Stimulated activated naive B cell treated with anti-CD40 and anti-IgM and Interleukin-4, amounts not matched to agents 10 μg/mL and 1 μg/mL and 100 μg/mL, for 72 hours (primary cell): ENCODE measurements around the gene PGLYRP2.

Experiments
- ATAC-seq, 2 donors: fragments of 150-1000 bp; cut with Tn5 transposase; replicated peaks; 2 replicates each; pipeline ENCODE4 v1.10.0; 2021; ENCODE audit warnings: moderate library complexity in 1 of 2
- DNase-seq: peaks from one replicate; pipeline ENCODE4 v3.0.0; 2021
- H3K27ac Mint-ChIP-seq: one replicate; pipeline ENCODE4 v1.8.0; 2022; ENCODE audit warnings: mild to moderate bottlenecking, mixed read lengths
- H3K27me3 Mint-ChIP-seq, 2 donors: one replicate each; pipeline ENCODE4 v1.8.0; 2022; ENCODE audit warnings: mixed read lengths in 2 of 2
- H3K36me3 Mint-ChIP-seq, 2 donors: one replicate each; pipeline ENCODE4 v1.8.0; 2022; ENCODE audit warnings: mixed read lengths in 2 of 2, mild to moderate bottlenecking in 1 of 2
- H3K4me1 Mint-ChIP-seq, 2 donors: one replicate each; pipeline ENCODE4 v1.8.0; 2022; ENCODE audit warnings: mixed read lengths in 2 of 2, mild to moderate bottlenecking in 1 of 2
- H3K4me3 Mint-ChIP-seq, 2 donors: one replicate each; pipeline ENCODE4 v1.8.0; 2022; ENCODE audit warnings: mild to moderate bottlenecking in 2 of 2, mixed read lengths in 2 of 2, moderate library complexity in 1 of 2
- H3K9me3 Mint-ChIP-seq, 2 donors: one replicate each; pipeline ENCODE4 v1.8.0; 2022; ENCODE audit warnings: mixed read lengths in 2 of 2, mild to moderate bottlenecking in 1 of 2

The PGLYRP2 gene

DNA sequence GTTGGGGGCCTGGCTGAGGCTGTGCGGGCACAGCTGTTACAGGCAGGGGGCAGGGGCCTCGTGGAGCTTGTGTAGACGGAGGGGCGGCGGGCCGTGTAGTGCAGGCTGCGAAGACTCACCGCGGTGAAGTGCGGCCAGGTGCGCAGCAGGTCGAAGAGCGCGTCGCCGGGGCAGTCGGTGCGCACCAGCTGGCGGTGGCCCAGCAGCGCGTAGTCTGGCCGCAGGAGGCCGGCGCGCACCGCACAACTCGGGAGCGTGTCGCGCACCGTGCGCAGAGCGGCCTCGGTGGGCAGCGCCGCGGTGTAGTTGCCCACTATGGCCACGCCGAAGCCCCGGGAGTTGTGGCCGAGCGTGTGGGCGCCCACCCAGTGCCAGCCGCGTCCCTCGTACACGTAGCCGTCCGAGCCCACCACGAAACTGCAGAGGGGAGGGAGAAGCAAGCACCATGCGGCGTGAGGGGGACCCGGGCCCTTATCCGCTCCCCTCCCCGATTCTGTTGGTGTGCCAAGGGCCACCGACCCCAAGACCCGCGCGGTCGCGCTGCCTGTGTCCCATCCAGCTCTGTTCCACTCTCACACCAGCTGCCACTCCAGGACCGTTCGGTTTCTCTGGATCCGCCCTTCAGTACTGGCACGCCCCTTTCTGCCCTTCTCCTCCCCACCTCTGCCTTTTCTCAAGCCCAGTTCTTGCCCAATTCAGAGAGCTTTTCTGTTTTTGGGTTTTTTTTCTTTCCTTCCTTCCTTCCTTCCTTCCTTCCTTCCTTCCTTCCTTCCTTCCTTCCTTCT is 9.6 kb downstream of the PGLYRP2 start:
- DNase-seq (no peak), ATAC-seq (peak; percentile 66 to 67)
- Mint-ChIP-seq H3K9me3 (no peaks in the 10 kb centered on the region), H3K36me3 (peaks cover 0 to 14% of the 10 kb centered on the region in 2 donors), H3K27me3 (peaks cover 28 to 35% of the 10 kb centered on the region in 2 donors), H3K4me1 (peaks cover 33 to 40% of the 10 kb centered on the region in 2 donors), H3K27ac (peak overlapping the region; percentile 31), H3K4me3 (peak overlapping the region; percentile 78 to 86)

DNA sequence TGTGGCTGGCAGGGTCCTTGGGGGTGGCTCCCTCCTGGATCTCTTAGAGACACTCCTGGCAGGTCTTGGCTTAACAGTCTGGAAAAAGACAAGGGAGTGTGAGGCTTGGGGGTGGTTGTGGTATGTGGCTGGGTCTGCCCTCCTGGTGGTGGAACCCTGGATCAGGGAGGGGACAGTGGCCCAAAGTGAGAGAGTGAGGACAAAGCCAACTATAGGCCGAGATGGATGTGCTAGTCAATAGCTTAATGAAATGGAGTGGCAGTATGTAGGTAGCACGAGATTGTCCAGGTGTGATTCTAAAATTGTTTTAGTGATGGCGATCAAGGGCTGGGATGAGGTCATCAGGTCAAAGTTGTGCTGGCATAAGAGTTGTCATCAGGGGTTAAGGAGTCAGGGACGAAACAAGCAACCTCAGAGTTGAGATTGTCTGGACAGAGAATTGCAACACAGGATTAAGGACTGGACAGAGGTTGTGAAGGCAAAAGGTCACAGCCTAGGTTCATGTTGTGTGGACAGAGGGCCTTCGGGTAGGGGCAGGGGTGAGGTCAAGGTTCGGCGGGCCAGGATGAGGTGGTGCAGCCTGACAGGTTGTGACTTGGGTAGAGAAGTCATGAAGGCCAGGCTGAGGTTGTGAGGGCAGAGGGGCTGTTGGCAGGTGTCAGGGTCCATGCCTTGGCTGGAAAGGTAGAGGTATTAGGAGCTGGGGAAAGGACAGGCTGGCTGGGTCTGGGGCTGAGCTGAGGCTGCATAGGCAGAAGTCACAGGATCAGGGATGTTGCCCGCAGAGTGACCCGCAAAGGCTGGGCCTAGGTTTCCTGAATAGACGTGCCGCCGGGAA is 10.4 kb downstream of the PGLYRP2 start:
- ATAC-seq (no peak), DNase-seq (no peak)
- H3K27ac Mint-ChIP-seq: peak overlapping the region; percentile 31
- H3K36me3 Mint-ChIP-seq: peaks cover 0 to 14% of the 10 kb centered on the region in 2 donors
- peaks cover 36 to 44% of the 10 kb centered on the region in 2 donors for H3K4me1 Mint-ChIP-seq
- peak overlapping the region; percentile 78 to 86 for H3K4me3 Mint-ChIP-seq
- peaks cover 28 to 35% of the 10 kb centered on the region in 2 donors for H3K27me3 Mint-ChIP-seq
- H3K9me3 Mint-ChIP-seq: no peaks in the 10 kb centered on the region

DNA sequence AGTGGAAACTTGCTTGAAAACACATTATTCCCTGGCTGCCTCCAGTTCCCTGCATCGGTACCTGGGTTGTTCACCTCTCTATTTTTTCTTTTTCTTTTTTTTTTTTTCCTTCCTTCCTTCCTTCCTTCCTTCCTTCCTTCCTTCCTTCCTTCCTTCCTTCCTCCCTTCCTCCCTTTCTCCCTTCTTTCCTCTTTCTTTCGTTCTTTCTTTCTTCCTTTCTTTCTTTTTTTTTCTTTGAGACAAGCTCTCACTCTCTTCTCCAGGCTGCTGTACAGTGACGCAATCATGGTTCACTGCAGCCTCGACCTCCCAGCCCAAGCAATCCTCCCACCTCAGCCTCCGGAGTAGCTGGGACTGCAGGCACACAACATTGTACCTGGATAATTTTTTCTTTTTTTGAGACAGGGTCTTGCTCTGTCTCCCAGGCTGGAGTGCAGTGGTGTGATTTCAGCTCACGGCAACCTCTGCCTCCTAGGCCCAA is 11.5 kb downstream of the PGLYRP2 start:
- H3K27me3 Mint-ChIP-seq: peaks cover 28 to 35% of the 10 kb centered on the region in 2 donors
- no peak overlapping the region for H3K4me3 Mint-ChIP-seq
- ATAC-seq (no peak), DNase-seq (no peak)
- H3K4me1 Mint-ChIP-seq: peaks cover 36 to 53% of the 10 kb centered on the region in 2 donors
- H3K36me3 Mint-ChIP-seq: peaks cover 0 to 14% of the 10 kb centered on the region in 2 donors
- H3K27ac Mint-ChIP-seq: peak overlapping the region; percentile 32
- H3K9me3 Mint-ChIP-seq: no peaks in the 10 kb centered on the region

DNA sequence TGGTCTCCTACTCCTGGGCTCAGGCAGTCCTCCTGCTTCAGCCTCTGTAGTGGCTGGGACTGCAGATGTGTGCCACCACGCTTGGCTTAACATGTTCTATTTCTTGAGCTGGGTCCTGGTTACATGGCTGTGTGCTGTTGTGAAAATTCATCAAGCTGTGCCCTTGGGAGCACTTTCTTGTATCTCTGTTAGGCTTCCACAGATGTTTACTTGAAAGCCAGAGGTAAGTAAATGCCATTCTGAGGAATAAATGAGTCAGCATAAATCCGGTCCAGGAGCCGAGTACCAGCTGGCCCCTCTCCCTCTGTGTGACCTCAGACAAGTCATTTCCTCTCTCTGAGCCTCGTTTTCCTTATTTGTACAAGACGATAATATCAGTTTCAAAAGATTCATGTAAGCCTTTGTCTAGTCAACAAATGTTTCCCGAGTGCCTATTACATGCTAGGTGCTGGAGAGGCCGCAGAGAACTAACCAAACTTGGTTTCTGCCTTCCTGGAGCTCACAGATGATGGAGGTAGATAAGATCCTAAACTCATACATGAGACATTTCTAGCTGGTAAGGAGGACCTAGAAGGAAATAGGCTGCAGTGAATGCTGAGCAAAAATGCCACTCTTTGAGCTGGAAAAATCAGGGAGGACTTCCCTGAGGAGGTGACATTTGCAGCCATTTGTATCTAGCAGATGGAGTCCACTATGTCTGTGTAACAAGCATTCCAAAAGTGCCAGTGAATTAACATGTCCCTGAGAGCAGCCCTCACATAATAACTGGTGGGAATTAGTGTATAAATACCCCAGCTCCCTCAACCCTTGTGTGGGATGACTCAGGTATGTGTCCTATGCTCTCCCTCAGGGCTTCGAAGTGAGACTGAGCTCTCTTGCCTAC is 12.2 kb downstream of the PGLYRP2 start:
- Mint-ChIP-seq H3K27ac (peak overlapping the region; percentile 14), H3K27me3 (peaks cover 28 to 35% of the 10 kb centered on the region in 2 donors), H3K4me3 (peak overlapping the region in 1 of 2 donors; percentile 5), H3K36me3 (peaks cover 2 to 14% of the 10 kb centered on the region in 2 donors), H3K4me1 (peaks cover 37 to 58% of the 10 kb centered on the region in 2 donors), H3K9me3 (no peaks in the 10 kb centered on the region)
- ATAC-seq (peak; percentile 38 to 41), DNase-seq (peak; percentile 23)

DNA sequence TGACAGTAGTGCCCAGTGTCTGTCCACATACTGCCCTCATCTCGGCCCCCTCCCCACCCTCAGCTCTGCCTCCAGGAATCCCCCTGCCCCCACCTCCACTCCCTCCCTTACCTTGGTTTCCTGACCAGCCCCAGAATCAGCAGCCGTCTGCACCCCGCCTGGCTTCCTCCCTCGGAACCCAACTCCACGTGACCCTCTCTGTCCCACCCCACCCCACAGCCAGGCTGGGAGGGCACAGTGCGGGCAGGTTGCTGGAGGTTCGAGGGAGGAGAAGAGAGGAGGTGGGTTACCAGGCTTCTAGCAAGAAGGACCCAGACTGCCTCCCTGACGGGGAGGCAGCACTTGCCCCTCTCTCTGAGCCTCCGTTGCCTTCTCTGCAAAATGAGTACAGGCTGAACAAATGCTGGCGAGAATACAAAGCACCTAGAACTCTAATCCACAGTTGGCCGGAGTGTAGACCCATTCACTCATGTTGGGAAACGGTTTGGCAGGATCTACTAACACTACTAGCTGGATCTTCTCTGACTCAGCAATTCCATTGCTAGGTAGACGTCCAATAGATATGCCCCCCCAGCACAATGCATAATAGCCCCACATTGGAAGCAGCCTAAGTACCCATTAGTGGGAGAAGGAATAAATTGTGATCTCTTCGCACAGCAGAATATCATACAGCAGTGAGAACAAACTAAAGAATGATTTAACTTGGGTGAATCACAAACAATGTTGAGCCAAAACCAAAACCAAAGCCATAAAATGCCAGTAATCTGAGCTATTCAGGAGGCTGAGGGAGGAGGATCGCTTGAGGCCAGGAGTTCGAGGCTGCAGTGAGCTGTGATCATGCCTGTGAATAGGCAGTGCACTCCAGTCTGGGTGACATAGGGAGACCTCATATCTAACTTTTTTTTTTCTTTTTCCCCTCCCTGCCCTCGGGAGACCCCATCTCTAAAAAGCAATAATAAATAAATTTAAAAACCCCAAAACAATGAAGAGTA is 14.6 kb downstream of the PGLYRP2 start, which contains the start of gene RASAL3:
Gene RASAL3 (minus strand): TSS at position 151 of the 992 bp plus-strand sequence. CDS start 186 bp downstream, outside the sequence.
- H3K27me3 Mint-ChIP-seq: peaks cover 14% of the 10 kb centered on the region in 2 donors
- peak; percentile 53 for DNase-seq
- peak; percentile 77 to 84 for ATAC-seq
- peaks cover 32 to 58% of the 10 kb centered on the region in 2 donors for H3K4me1 Mint-ChIP-seq
- H3K36me3 Mint-ChIP-seq: peaks cover 13 to 25% of the 10 kb centered on the region in 2 donors
- peak within 1 kb of the TSS; percentile 93 to 95 for H3K4me3 Mint-ChIP-seq
- H3K27ac Mint-ChIP-seq: peak within 1 kb of the TSS; percentile 96
- no peaks in the 10 kb centered on the region for H3K9me3 Mint-ChIP-seq

DNA sequence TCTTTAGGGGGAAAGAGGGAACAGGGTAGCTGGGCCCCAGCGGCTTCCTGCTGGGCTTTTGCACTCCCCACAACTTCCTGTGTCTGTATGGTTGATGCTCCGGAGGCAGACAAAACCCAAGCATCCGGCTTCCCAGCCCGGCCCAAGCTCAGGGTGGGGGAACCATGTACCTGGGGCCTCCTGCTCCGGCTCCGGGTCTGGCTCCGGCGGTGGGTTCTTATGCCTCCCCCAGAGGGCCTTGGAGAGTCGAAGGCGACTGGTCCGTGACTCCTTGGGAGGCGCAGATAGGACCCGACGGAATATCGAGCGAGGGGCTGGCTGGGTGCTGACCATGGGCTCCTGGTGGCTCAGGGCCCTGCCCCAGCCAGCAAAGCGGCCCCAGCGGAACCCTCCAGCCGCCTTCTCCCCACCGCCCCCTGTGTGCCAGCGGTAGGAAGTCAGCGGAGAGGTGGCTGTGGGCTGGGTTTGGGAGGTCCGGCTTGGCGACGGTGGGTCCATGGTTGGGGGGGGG is 15.4 kb downstream of the PGLYRP2 start:
- peak; percentile 85 to 87 for ATAC-seq
- peak overlapping the region; percentile 96 for H3K27ac Mint-ChIP-seq
- peaks cover 17 to 28% of the 10 kb centered on the region in 2 donors for H3K36me3 Mint-ChIP-seq
- H3K4me1 Mint-ChIP-seq: peaks cover 25 to 50% of the 10 kb centered on the region in 2 donors
- peak overlapping the region; percentile 93 to 95 for H3K4me3 Mint-ChIP-seq
- H3K9me3 Mint-ChIP-seq: no peaks in the 10 kb centered on the region
- DNase-seq: peak; percentile 65
- H3K27me3 Mint-ChIP-seq: peaks cover 6% of the 10 kb centered on the region in 2 donors

DNA sequence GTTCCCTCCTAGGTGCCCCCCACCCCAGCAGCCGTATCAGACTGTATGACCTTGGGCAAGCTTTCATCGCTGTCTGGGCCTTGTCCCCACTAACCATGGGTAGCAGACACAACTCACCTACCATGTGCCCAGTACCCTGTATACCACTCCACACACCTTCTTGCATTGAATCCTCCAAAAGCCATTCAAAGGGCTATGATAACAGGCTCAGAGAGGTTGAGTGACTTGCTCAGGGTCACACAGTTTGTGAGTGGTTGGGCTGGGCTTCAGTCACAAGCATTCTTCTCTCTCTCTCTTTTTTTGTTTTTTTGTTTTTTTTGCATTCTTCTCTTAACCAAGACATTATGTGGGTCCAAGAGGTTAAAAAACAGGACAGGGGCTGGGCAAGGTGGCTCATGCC is 17.6 kb downstream of the PGLYRP2 start:
- Mint-ChIP-seq H3K9me3 (no peaks in the 10 kb centered on the region), H3K27me3 (no peaks in the 10 kb centered on the region), H3K4me3 (no peak overlapping the region), H3K4me1 (peaks cover 14 to 38% of the 10 kb centered on the region in 2 donors), H3K36me3 (peaks cover 23 to 27% of the 10 kb centered on the region in 2 donors), H3K27ac (peak overlapping the region; percentile 59)
- no peak for DNase-seq
- no peak for ATAC-seq

DNA sequence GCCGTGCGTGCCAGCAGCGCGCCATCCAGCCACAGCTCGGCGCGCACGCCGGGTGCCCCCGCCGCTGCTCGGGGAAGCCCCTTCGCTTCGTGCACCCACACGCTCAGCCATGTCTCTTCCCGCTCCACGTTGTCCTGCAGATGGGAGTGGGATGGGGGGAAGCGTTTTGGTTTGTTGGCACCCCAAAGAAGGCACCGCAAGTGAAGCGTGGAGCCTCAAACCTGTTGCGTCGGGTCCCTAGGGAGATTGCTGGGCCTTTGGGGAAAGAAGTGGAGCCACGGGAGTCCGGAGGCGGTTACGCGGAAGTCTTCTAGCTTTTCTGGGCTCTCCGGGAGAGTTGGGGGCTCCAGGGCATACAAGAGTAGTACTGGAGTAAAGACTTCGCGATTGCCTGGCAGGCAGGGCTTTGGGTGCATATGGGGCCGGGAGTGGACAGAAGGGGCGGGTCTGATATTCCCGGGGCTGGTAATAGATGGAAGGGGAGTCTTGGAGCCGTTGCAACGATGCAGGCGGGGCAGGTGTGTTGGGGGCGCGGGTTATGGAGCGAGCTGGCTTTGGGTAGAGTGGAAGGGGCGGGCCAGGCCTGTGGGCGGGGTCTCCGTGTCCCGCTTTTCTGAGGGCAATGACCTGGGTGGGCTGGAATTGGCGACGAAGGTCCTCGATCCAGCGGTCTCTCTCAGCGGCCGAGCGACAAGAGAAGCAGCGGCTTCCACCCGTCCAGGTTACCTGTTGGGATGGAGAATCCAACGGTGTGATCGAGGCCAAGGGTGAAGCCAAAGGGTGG is 21.4 kb downstream of the PGLYRP2 start:
- H3K4me3 Mint-ChIP-seq: no peak overlapping the region
- H3K27ac Mint-ChIP-seq: peak overlapping the region; percentile 74
- ATAC-seq: no peak
- peaks cover 57 to 58% of the 10 kb centered on the region in 2 donors for H3K36me3 Mint-ChIP-seq
- DNase-seq: no peak
- H3K4me1 Mint-ChIP-seq: peaks cover 6 to 20% of the 10 kb centered on the region in 2 donors
- no peaks in the 10 kb centered on the region for H3K9me3 Mint-ChIP-seq
- no peaks in the 10 kb centered on the region for H3K27me3 Mint-ChIP-seq

DNA sequence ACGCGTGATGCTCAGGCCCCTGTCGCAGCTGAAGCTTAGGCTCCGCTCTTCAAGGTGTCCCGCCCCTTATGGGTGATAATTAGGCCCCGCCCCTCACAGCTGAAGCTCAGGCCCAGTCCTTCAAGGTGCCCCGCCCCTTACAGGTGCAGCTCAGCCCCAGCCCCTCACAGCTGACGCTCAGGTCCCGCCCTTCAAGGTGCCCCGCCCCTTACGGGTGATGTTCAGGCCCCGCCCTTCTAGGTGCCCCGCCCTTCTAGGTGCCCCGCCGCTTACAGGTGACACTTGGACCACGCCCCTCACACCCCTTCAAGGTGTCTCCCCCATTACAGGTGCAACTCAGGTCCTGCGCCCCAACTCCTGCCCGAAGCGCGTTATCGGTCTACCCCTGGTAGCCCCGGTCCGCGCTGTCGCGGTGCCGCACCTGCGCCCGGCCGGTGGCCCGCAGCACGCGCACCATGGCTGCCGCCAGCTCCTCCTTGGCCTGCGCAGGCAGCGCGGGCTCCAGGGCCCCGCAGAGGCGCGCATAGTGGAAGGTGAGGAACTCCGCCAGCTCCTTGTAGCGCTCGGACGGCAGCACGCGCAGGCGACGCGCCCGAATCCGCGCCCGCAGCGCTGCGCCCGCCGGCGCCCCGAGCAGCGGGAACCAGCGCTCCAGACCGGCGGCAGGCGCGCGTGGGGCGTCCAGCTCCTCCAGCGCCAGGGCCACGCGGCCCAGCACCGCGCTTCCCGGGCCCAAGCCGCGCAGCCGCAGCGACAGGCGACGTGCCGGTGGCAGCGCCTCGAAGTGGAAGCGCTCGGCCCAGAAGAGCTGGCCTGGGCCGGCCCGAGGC is 22.2 kb downstream of the PGLYRP2 start:
- H3K4me3 Mint-ChIP-seq: no peak overlapping the region
- H3K27ac Mint-ChIP-seq: no peak overlapping the region
- no peaks in the 10 kb centered on the region for H3K27me3 Mint-ChIP-seq
- H3K9me3 Mint-ChIP-seq: no peaks in the 10 kb centered on the region
- DNase-seq (no peak), ATAC-seq (peak; percentile 44 to 54)
- H3K4me1 Mint-ChIP-seq: peaks cover 4 to 13% of the 10 kb centered on the region in 2 donors
- peaks cover 59 to 63% of the 10 kb centered on the region in 2 donors for H3K36me3 Mint-ChIP-seq

DNA sequence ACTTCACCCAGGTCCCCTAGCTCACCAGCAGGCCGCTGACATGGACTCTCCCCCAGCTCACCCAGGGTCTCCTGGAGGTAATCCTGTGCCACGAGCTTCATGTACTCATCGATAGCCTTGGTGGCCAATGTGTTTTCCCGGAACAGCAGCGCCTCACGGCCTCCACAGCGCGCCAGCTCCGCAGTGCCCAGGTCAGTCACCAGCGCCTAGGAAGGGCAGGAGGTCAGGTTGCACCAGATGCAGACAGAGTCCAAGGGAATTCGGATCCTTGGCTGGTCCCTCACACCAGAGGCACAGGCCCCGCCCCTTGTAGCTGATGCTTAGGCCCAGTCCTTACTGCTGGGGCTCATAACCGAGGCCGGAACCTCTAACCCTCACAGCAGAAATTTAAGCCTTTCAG is 22.9 kb downstream of the PGLYRP2 start:
- H3K27me3 Mint-ChIP-seq: no peaks in the 10 kb centered on the region
- H3K9me3 Mint-ChIP-seq: no peaks in the 10 kb centered on the region
- DNase-seq (no peak), ATAC-seq (no peak)
- H3K4me1 Mint-ChIP-seq: peaks cover 6 to 7% of the 10 kb centered on the region in 2 donors
- H3K36me3 Mint-ChIP-seq: peaks cover 58 to 64% of the 10 kb centered on the region in 2 donors
- no peak overlapping the region for H3K27ac Mint-ChIP-seq
- H3K4me3 Mint-ChIP-seq: no peak overlapping the region

DNA sequence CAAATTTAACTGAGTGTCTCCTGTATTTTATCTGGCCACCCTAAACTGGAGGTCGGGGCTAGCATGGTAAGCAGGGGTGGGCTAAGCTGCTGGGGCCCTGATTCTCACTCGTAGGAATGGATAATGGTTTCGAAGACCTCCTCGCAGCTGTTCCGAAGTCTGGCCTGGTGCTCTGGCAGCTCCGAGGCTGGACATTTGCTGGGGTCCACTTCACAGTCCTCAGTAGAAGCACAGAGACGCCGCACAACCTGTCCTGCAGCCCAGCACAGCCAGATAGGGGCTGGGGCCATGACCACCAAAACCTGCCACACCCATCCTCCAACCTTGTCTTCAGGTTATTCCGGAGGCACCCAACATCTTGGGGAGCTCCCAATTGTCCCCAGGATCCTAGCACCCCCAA is 23.3 kb downstream of the PGLYRP2 start:
- no peak overlapping the region for H3K4me3 Mint-ChIP-seq
- DNase-seq (no peak), ATAC-seq (no peak)
- H3K9me3 Mint-ChIP-seq: peaks cover 0 to 1% of the 10 kb centered on the region in 2 donors
- peaks cover 6 to 8% of the 10 kb centered on the region in 2 donors for H3K4me1 Mint-ChIP-seq
- H3K27ac Mint-ChIP-seq: no peak overlapping the region
- peaks cover 57 to 67% of the 10 kb centered on the region in 2 donors for H3K36me3 Mint-ChIP-seq
- no peaks in the 10 kb centered on the region for H3K27me3 Mint-ChIP-seq
